Stomach (tissue), 9 donors: ENCODE results near the gene ETS2. TPM values are rescaled to one million over a fixed set of nuclear protein-coding genes. Genes with fewer than 3 reads are reported as not detected.

Source experiments
- DNase-seq, 2 donors: peaks; one replicate each; pipeline versions ENCODE4 v3.0.0 to v3.0.0-alpha.2; 2013 to 2019
- H3K27ac ChIP-seq, 5 donors: fragments of 200-600 bp in 4 of 5; sonication (generic) in 4 of 5; one replicate each; pipeline ENCODE4 v1.5.1; 2013 to 2019; ENCODE audit warnings: mild to moderate bottlenecking in 1 of 5, moderate library complexity in 1 of 5
- H3K27me3 ChIP-seq, 3 donors: fragments of 200-600 bp; sonication (generic); one replicate each; pipeline ENCODE4 v1.5.1; 2017 to 2019; ENCODE audit warnings: mixed run types in 1 of 3
- H3K36me3 ChIP-seq, 4 donors: fragments of 200-600 bp; sonication (generic); 1 replicate in 3 of 4; 2 replicates in 1 of 4; pipeline ENCODE4 v1.5.1; 2016 to 2019
- H3K4me1 ChIP-seq, 4 donors: fragments of 200-600 bp; sonication (generic); one replicate each; pipeline ENCODE4 v1.5.1; 2016 to 2019
- H3K4me3 ChIP-seq, 4 donors: fragments of 200-600 bp; sonication (generic) in 3 of 4; one replicate each; pipeline ENCODE4 v1.5.1; 2016 to 2019; ENCODE audit warnings: mild to moderate bottlenecking in 1 of 4
- H3K9me3 ChIP-seq, 4 donors: fragments of 200-600 bp; sonication (generic); one replicate each; pipeline ENCODE4 v1.5.1; 2016 to 2019
- EP300 ChIP-seq: sonication (generic); formaldehyde crosslinking; IDR thresholded peaks from one replicate; pipeline ENCODE4 v1.6.1; 2017; ENCODE audit warnings: antibody characterized with exemption
- POLR2A ChIP-seq, 4 donors: fragments of 450-650 bp; IDR thresholded peaks; one replicate each; pipeline ENCODE4 v1.6.1; 2016; ENCODE audit warnings: antibody characterized with exemption in 4 of 4, control low read depth in 2 of 4, mild to moderate bottlenecking in 1 of 4, moderate library complexity in 1 of 4
- POLR2AphosphoS5 ChIP-seq, 3 donors: sonication (generic); formaldehyde crosslinking; IDR thresholded peaks; one replicate each; pipeline ENCODE4 v1.6.1; 2016; ENCODE audit warnings: antibody characterized with exemption in 3 of 3
- WGBS, 5 donors: extraction: QIAGEN DNeasy Blood & Tissue Kit in 3 of 5; methylation state at CpG; one replicate each; pipeline versions ENCODE4 v1.1.5 to v1.1.7; 2013 to 2018; 5-methylcytosine and 5-hydroxymethylcytosine counted together
- intact Hi-C: fragments of 100-400 bp; cut with DNase I; formaldehyde crosslinking; loops from one replicate; pipeline ENCODE4 v1.15.1; 2023; ENCODE audit warnings: low total_unique reads
- polyA plus RNA-seq, 3 donors: library from polyadenylated mRNA; stranded (reverse); fragments of 200-250 nt; gene quantifications; one replicate each; pipeline ENCODE4 v1.2.3, GENCODE V29; 2013
- total RNA-seq, 5 donors: library from RNA; depleted of rRNA; stranded (reverse); fragments of >200 nt; gene quantifications; one replicate each; pipeline versions ENCODE4 v1.1.0 to v1.2.3, GENCODE V29; 2014 to 2016
- TF ChIP-seq, protein P1 (sequence below), 7 experiments: fragments of 450-650 bp in 4 of 7; fragments of 200-600 bp in 3 of 7; sonication (generic) in 3 of 7; IDR thresholded peaks; one replicate each; pipeline ENCODE4 v1.5.1; 2016 to 2019; ENCODE audit warnings: antibody characterized with exemption in 7 of 7, control low read depth in 2 of 7, mild to moderate bottlenecking in 1 of 7
- donor health status: healthy with polysubstance abuse.
- donor health status: Bipolar disorder and iron deficiency.
- donor health status: healthy.

The ETS2 gene
- total and polyA plus RNA-seq, 8 donors: 33.8 to 80.0 (median 50.6) TPM

DNA sequence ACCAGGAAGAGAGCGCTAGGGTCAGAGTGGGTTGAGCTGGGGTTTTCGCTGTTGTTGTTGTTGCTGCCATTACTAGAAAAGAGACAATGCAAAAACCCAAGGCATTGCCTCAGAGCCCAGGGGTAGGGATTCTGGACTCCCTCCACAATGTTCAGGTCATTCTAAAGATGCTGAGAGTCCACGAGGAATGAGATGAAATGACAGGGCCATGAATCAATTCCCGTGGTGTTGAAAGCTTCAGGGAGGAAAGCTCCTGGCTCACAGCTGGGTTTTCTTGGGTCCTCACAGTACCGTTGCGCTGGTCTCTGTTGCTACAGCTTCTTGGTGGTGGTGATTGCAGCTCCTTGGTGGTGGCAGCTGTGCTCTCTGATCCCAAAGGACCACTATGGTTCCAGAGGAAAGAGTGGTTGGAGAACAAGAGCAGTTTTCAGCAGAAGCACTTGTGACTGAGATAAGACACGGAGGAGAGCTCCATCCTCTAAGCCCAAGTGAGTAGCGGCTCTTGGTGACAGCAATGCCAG, 58.2 kb downstream of the ETS2 start:
- Histone ChIP-seq H3K9me3 (no peaks in the 10 kb centered on the region), H3K4me3 (no peak overlapping the region), H3K36me3 (no peaks in the 10 kb centered on the region), H3K4me1 (no peaks in the 10 kb centered on the region), H3K27ac (no peak overlapping the region), H3K27me3 (no peaks in the 10 kb centered on the region)
- intact Hi-C loops: no loop called here
- WGBS, 5 donors: 84 to 92% (median 85%) methylated on average over 8 of the region's 8 CpGs
- TF ChIP-seq, protein P1, sequence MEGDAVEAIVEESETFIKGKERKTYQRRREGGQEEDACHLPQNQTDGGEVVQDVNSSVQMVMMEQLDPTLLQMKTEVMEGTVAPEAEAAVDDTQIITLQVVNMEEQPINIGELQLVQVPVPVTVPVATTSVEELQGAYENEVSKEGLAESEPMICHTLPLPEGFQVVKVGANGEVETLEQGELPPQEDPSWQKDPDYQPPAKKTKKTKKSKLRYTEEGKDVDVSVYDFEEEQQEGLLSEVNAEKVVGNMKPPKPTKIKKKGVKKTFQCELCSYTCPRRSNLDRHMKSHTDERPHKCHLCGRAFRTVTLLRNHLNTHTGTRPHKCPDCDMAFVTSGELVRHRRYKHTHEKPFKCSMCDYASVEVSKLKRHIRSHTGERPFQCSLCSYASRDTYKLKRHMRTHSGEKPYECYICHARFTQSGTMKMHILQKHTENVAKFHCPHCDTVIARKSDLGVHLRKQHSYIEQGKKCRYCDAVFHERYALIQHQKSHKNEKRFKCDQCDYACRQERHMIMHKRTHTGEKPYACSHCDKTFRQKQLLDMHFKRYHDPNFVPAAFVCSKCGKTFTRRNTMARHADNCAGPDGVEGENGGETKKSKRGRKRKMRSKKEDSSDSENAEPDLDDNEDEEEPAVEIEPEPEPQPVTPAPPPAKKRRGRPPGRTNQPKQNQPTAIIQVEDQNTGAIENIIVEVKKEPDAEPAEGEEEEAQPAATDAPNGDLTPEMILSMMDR (IDR thresholded peaks at IDR 0.05): no peak
- no peak for TF ChIP-seq POLR2AphosphoS5 (IDR thresholded peaks at IDR 0.05)
- TF ChIP-seq EP300: no peak
- no peak for TF ChIP-seq POLR2A (IDR thresholded peaks at IDR 0.05)
- DNase-seq: no peak

DNA sequence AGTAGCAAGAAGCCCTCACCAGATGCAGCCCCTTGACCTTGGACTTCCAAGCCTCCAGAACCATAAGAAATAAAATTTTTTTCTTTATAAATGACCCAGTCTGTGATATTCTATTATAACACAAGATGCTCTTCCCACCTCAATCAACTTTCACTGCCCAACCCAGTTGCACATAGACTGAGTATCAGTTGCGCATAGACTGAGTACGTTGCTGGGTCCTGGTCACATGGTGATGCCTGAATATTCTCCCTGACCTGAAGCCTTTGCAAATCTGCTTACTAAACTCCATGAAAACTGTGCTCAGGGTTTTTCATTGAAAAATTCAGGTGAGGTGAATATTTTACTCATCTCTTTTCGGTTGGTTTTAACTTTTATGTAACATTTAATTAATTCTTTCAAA, 59.2 kb downstream of the ETS2 start:
- H3K9me3 ChIP-seq: no peaks in the 10 kb centered on the region
- H3K36me3 ChIP-seq: no peaks in the 10 kb centered on the region
- 64 to 95% (median 75%) methylated on average over 3 of the region's 3 CpGs for WGBS, 5 donors
- no peak overlapping the region for H3K27ac ChIP-seq
- TF ChIP-seq POLR2A (IDR thresholded peaks at IDR 0.05) (no peak), EP300 (no peak), POLR2AphosphoS5 (IDR thresholded peaks at IDR 0.05) (no peak)
- TF ChIP-seq, protein P1 (IDR thresholded peaks at IDR 0.05): no peak
- no peaks in the 10 kb centered on the region for H3K27me3 ChIP-seq
- intact Hi-C loops: no loop called here
- no peak overlapping the region for H3K4me3 ChIP-seq
- no peak for DNase-seq
- peaks cover 0 to 4% (median 0%) of the 10 kb centered on the region in 4 donors for H3K4me1 ChIP-seq

DNA sequence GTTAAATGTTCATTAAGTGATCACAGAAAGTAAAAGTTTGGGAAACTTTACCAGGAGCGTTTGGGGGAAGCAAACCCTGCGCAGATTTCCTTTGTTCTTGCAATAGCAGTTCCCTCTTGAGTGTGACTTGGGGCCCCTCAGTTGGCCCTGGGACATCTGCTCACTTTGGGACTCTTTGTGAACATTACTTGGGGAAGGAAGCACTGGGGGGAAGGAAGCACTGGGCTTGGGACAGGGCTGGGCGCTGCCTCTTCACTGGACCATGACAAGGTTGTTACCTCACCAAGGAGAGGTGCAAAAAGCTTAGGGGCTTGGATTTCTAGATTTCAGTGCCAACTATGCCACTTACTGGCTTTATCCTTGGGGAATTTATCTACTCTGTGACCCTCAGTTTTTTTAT, 63.5 kb downstream of the ETS2 start:
- Histone ChIP-seq H3K27ac (no peak overlapping the region), H3K36me3 (no peaks in the 10 kb centered on the region), H3K4me3 (no peak overlapping the region), H3K27me3 (no peaks in the 10 kb centered on the region), H3K9me3 (no peaks in the 10 kb centered on the region), H3K4me1 (peaks cover 0 to 5% (median 0%) of the 10 kb centered on the region in 4 donors)
- WGBS, 5 donors: 82 to 91% (median 87%) methylated on average over 3 of the region's 3 CpGs
- intact Hi-C loops: no loop called here
- no peak for DNase-seq
- no peak for TF ChIP-seq EP300
- TF ChIP-seq, protein P1 (IDR thresholded peaks at IDR 0.05): no peak
- no peak for TF ChIP-seq POLR2AphosphoS5 (IDR thresholded peaks at IDR 0.05)
- no peak for TF ChIP-seq POLR2A (IDR thresholded peaks at IDR 0.05)

DNA sequence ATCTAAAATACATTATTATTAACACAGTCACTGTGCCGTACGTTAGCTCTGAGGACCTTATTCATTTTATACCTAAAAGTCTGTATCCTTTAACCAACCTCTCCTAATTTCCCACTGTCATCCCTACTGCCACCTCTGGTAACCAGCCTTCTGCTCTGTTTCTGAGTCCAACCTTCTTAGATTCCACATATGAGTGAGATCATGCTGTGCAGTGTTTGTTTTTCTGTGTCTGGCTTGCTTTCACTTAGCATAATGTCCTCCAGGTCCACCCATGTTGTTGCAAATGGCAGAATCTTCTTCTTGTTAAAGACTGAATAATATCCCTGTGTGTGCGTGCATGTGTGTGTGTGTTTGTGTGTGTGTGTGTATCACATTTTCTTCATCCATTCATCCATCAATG, 64.2 kb downstream of the ETS2 start:
- Histone ChIP-seq H3K36me3 (no peaks in the 10 kb centered on the region), H3K4me1 (peaks cover 0 to 5% (median 0%) of the 10 kb centered on the region in 4 donors), H3K27me3 (no peaks in the 10 kb centered on the region), H3K27ac (no peak overlapping the region), H3K4me3 (no peak overlapping the region), H3K9me3 (no peaks in the 10 kb centered on the region)
- intact Hi-C loops: no loop called here
- DNase-seq: peak in 1 of 2 donors; percentile 29
- no peak for TF ChIP-seq POLR2A (IDR thresholded peaks at IDR 0.05)
- TF ChIP-seq, protein P1 (IDR thresholded peaks at IDR 0.05): peak in 1 of 7 experiments; percentile 7
- WGBS, 5 donors: 78 to 96% (median 92%) methylated on average over 3 of the region's 3 CpGs
